A549 (cell line): ENCODE measurements around the gene PLAC1.

Experiments used
- CBX8 ChIP-seq: fragments of 200-600 bp; sonication (generic); IDR thresholded peaks from 2 replicates; pipeline ENCODE4 v1.6.1; 2016
- E2F6 ChIP-seq: IDR thresholded peaks from 2 replicates; pipeline ENCODE4 v1.6.1; 2012; ENCODE audit warnings: low read depth, borderline replicate concordance
- EP300 ChIP-seq, 2 experiments: fragments of >200 bp; sonication (Bioruptor Twin); formaldehyde crosslinking; IDR thresholded peaks; 2 replicates in 1 of 2; 3 replicates in 1 of 2; pipeline ENCODE4 v1.6.1; 2016 to 2017
- ESRRA ChIP-seq: fragments of 150-350 bp; IDR thresholded peaks from 2 replicates; pipeline ENCODE4 v1.6.1; 2014; ENCODE audit warnings: mild to moderate bottlenecking, low read length, borderline replicate concordance
- FOSB ChIP-seq: fragments of 250-450 bp; sonication (Bioruptor Pico); IDR thresholded peaks from 2 replicates; pipeline ENCODE4 v1.5.0; 2020; ENCODE audit warnings: mild to moderate bottlenecking, moderate library complexity
- HDAC2 ChIP-seq: fragments of 200-600 bp; sonication (generic); IDR thresholded peaks from 2 replicates; pipeline ENCODE4 v1.6.1; 2016
- JUN ChIP-seq, 2 experiments: fragments of >200 bp; sonication (Bioruptor Twin); formaldehyde crosslinking; IDR thresholded peaks; 2 replicates in 1 of 2; 3 replicates in 1 of 2; pipeline ENCODE4 v1.6.1; 2016 to 2017
- JUNB ChIP-seq: fragments of >200 bp; sonication (Bioruptor Twin); formaldehyde crosslinking; IDR thresholded peaks from 2 replicates; pipeline ENCODE4 v1.6.1; 2016
- POLR2A ChIP-seq: IDR thresholded peaks from 2 replicates; pipeline ENCODE4 v1.6.1; 2012; ENCODE audit warnings: mild to moderate bottlenecking, low read length
- POLR2AphosphoS2 ChIP-seq: conservative IDR thresholded peaks from 2 replicates; pipeline ENCODE4 v1.6.1; 2012; ENCODE audit warnings: low read length, improper control_type of control experiment, inconsistent platforms
- RAD21 ChIP-seq, 2 experiments: fragments of >200 bp in 1 of 2; sonication (Bioruptor Twin) in 1 of 2; formaldehyde crosslinking in 1 of 2; IDR thresholded peaks in 1 of 2; conservative IDR thresholded peaks in 1 of 2; 2 replicates in 1 of 2; 3 replicates in 1 of 2; pipeline ENCODE4 v1.6.1; 2012 to 2018; ENCODE audit warnings: inconsistent platforms in 1 of 2
- SMC3 ChIP-seq: fragments of >200 bp; sonication (Bioruptor Twin); formaldehyde crosslinking; IDR thresholded peaks from 3 replicates; pipeline ENCODE4 v1.6.1; 2018; ENCODE audit warnings: inconsistent platforms
- TF ChIP-seq, protein P1 (sequence below): fragments of >200 bp; sonication (Bioruptor Twin); formaldehyde crosslinking; IDR thresholded peaks from 3 replicates; pipeline ENCODE4 v1.5.1; 2016

DNA sequence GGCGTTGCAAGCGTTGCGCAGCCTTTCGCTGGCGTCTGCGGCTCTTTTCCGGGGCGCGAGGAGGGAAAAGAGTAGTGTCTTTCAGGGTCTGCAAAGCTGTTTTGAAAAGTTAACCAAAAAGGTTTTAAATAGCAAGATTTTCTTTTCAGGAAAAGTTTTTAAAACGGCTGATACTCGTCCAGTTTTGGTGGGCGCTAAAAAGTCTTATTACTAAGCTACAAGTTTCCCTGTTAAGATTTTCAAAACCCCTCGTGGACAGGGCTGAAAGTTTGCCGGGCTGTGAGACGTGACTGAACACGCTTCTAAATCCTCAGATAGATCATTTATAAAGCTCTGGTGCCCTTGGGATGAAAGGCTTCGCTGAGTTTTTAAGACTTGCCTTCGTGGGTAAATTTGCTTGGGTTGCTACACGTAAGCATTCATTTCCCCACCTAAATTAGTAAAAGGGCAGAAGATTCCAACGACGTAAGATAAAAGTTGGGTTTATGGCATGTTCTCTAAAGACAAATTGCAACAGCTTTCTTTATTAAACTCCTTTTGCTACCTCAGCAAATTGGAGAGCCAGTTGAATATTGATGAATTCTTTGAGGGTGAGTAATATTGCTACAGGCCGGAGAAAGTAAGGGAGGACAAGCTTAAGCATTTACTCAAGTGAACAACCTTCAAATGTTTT is 106.8 kb downstream of the PLAC1 start:
- TF ChIP-seq, protein P1, sequence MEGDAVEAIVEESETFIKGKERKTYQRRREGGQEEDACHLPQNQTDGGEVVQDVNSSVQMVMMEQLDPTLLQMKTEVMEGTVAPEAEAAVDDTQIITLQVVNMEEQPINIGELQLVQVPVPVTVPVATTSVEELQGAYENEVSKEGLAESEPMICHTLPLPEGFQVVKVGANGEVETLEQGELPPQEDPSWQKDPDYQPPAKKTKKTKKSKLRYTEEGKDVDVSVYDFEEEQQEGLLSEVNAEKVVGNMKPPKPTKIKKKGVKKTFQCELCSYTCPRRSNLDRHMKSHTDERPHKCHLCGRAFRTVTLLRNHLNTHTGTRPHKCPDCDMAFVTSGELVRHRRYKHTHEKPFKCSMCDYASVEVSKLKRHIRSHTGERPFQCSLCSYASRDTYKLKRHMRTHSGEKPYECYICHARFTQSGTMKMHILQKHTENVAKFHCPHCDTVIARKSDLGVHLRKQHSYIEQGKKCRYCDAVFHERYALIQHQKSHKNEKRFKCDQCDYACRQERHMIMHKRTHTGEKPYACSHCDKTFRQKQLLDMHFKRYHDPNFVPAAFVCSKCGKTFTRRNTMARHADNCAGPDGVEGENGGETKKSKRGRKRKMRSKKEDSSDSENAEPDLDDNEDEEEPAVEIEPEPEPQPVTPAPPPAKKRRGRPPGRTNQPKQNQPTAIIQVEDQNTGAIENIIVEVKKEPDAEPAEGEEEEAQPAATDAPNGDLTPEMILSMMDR, result no peak
- TF ChIP-seq POLR2A, result no peak
- no peak for TF ChIP-seq RAD21 (conservative IDR thresholded peaks at IDR 0.05 in 1 of 2, IDR thresholded peaks at IDR 0.05 in 1 of 2)
- TF ChIP-seq JUN (IDR thresholded peaks at IDR 0.05), result no peak
- TF ChIP-seq JUNB, result no peak
- no peak for TF ChIP-seq POLR2AphosphoS2
- TF ChIP-seq E2F6, result no peak
- no peak for TF ChIP-seq CBX8
- TF ChIP-seq HDAC2, result no peak
- TF ChIP-seq SMC3, result no peak
- no peak for TF ChIP-seq ESRRA
- no peak for TF ChIP-seq FOSB
- no peak for TF ChIP-seq EP300 (IDR thresholded peaks at IDR 0.05)
